ENCODE measurements around the gene PTPN23.

Gene PTPN23

GRCh38 chr3:47366833-47367232 is 14.0 kb upstream of the PTPN23 start:
- in situ Hi-C loops (cut with MboI; ENCODE audit: low sequenced_read_pairs), result loop anchor here (25.0 kb wide), 1 partner anchor 655 kb away; the partner anchor contains the start of genes PRSS50 and TMIE

- in situ Hi-C loops (cut with MboI; ENCODE audit: low sequenced_read_pairs), result loop anchor here (25.0 kb wide), 1 partner anchor 655 kb away; the partner anchor contains the start of genes PRSS50 and TMIE
These were observed 13.2 kb upstream of the PTPN23 start for GRCh38 chr3:47367631-47368030.

GRCh38 chr3:47370020-47370419 is 10.8 kb upstream of the PTPN23 start:
- in situ Hi-C loops (cut with MboI; ENCODE audit: low sequenced_read_pairs), result loop anchor here (25.0 kb wide), 1 partner anchor 658 kb away; the partner anchor contains the start of genes PRSS50 and TMIE

GRCh38 chr3:47370887-47371697 is 9.7 kb upstream of the PTPN23 start:
- in situ Hi-C loops (cut with MboI; ENCODE audit: low sequenced_read_pairs), result loop anchor here (25.0 kb wide), 1 partner anchor 659 kb away; the partner anchor contains the start of genes PRSS50 and TMIE

- in situ Hi-C loops (cut with MboI; ENCODE audit: low sequenced_read_pairs), result loop anchor here (25.0 kb wide), 1 partner anchor 662 kb away; the partner anchor contains the start of genes PRSS50 and TMIE
These were observed 6.2 kb upstream of the PTPN23 start for GRCh38 chr3:47374587-47374986.

- in situ Hi-C loops (cut with MboI; ENCODE audit: low sequenced_read_pairs), result no loop called here
These were observed 4.4 kb upstream of the PTPN23 start for GRCh38 chr3:47376393-47376792.

- in situ Hi-C loops (cut with MboI; ENCODE audit: low sequenced_read_pairs), result no loop called here
These were observed 3.6 kb upstream of the PTPN23 start for GRCh38 chr3:47377186-47377585.

GRCh38 chr3:47378869-47379268 is 2.0 kb upstream of the PTPN23 start:
- in situ Hi-C loops (cut with MboI; ENCODE audit: low sequenced_read_pairs), result no loop called here

GRCh38 chr3:47379411-47379899 is 1.4 kb upstream of the PTPN23 start:
- in situ Hi-C loops (cut with MboI; ENCODE audit: low sequenced_read_pairs), result no loop called here

- in situ Hi-C loops (cut with MboI; ENCODE audit: low sequenced_read_pairs), result no loop called here
These were observed 708 bp upstream of the PTPN23 start for GRCh38 chr3:47380026-47380600.

GRCh38 chr3:47381317-47382157 is 716 bp downstream of the PTPN23 start:
- in situ Hi-C loops (cut with MboI; ENCODE audit: low sequenced_read_pairs), result no loop called here

- in situ Hi-C loops (cut with MboI; ENCODE audit: low sequenced_read_pairs), result no loop called here
These were observed 3.6 kb downstream of the PTPN23 start for GRCh38 chr3:47384425-47384824.

- in situ Hi-C loops (cut with MboI; ENCODE audit: low sequenced_read_pairs), result no loop called here
These were observed 4.2 kb downstream of the PTPN23 start for GRCh38 chr3:47385007-47385406.

GRCh38 chr3:47385796-47386195 is 5.0 kb downstream of the PTPN23 start:
- in situ Hi-C loops (cut with MboI; ENCODE audit: low sequenced_read_pairs), result no loop called here

- in situ Hi-C loops (cut with MboI; ENCODE audit: low sequenced_read_pairs), result no loop called here
These were observed 12.1 kb downstream of the PTPN23 start for GRCh38 chr3:47392933-47393332.

- in situ Hi-C loops (cut with MboI; ENCODE audit: low sequenced_read_pairs), result no loop called here
These were observed 13.5 kb downstream of the PTPN23 start for GRCh38 chr3:47394140-47394870.

- in situ Hi-C loops (cut with MboI; ENCODE audit: low sequenced_read_pairs), result no loop called here
These were observed 14.1 kb downstream of the PTPN23 start for GRCh38 chr3:47394881-47395280.

- in situ Hi-C loops (cut with MboI; ENCODE audit: low sequenced_read_pairs), result no loop called here
These were observed 17.4 kb downstream of the PTPN23 start for GRCh38 chr3:47398228-47398627.

GRCh38 chr3:47399016-47399415 is 18.2 kb downstream of the PTPN23 start:
- in situ Hi-C loops (cut with MboI; ENCODE audit: low sequenced_read_pairs), result no loop called here

GRCh38 chr3:47399531-47400270 is 18.9 kb downstream of the PTPN23 start:
- in situ Hi-C loops (cut with MboI; ENCODE audit: low sequenced_read_pairs), result no loop called here

Measured in HL-60/S4 treated with retinoic acid at 250 ng/mL for 4 days and 3 days (cell line).